GM23338 (cell line): ENCODE data around the gene GRK5. TPM values are rescaled to one million over a fixed set of nuclear protein-coding genes. Genes with fewer than 3 reads are reported as not detected.

Experiments used
- ATAC-seq: fragments of 200-7000 bp; cut with Tn5 transposase; 3 replicates; pipeline ENCODE4 v1.9.1; 2020
- DNase-seq: peaks from one replicate; pipeline ENCODE4 v3.0.0-alpha.2; 2015; ENCODE audit warnings: low spot score
- H2AFZ ChIP-seq: fragments of 200-600 bp; sonication (generic); 2 replicates; pipeline ENCODE4 v1.8.0; 2016; ENCODE audit warnings: antibody characterized with exemption, mild to moderate bottlenecking, moderate library complexity
- H3F3A ChIP-seq: fragments of 200-600 bp; sonication (generic); replicated peaks from 2 replicates; pipeline ENCODE4 v1.8.0; 2017; ENCODE audit warnings: antibody characterized with exemption, mixed run types, low read depth
- H3K27ac ChIP-seq: fragments of 200-600 bp; sonication (generic); 2 replicates; pipeline ENCODE4 v1.6.1; 2016; ENCODE audit warnings: low read depth
- H3K27me3 ChIP-seq: fragments of 200-600 bp; sonication (generic); 2 replicates; pipeline ENCODE4 v1.8.0; 2016; ENCODE audit warnings: mild to moderate bottlenecking, mixed run types, moderate library complexity; ENCODE audit not compliant: insufficient read depth
- H3K36me3 ChIP-seq: fragments of 200-600 bp; sonication (generic); 2 replicates; pipeline ENCODE4 v1.8.0; 2016; ENCODE audit warnings: mild to moderate bottlenecking; ENCODE audit not compliant: insufficient read depth
- H3K4me1 ChIP-seq: fragments of 200-600 bp; sonication (generic); 2 replicates; pipeline ENCODE4 v1.8.0; 2016; ENCODE audit warnings: mild to moderate bottlenecking, moderate library complexity; ENCODE audit not compliant: insufficient read depth
- H3K4me2 ChIP-seq: fragments of 200-600 bp; sonication (generic); 2 replicates; pipeline ENCODE4 v1.7.1; 2017; ENCODE audit warnings: mixed run types
- H3K4me3 ChIP-seq: fragments of 200-600 bp; sonication (generic); 2 replicates; pipeline ENCODE4 v1.6.1; 2016; ENCODE audit warnings: mixed run types
- H3K79me2 ChIP-seq: fragments of 200-600 bp; sonication (generic); replicated peaks from 2 replicates; pipeline ENCODE4 v1.8.0; 2017; ENCODE audit warnings: mild to moderate bottlenecking; ENCODE audit not compliant: insufficient read depth
- H3K9me2 ChIP-seq: fragments of 200-600 bp; sonication (generic); 2 replicates; pipeline ENCODE4 v1.8.0; 2017; ENCODE audit not compliant: insufficient read depth
- H4K20me1 ChIP-seq: fragments of 200-600 bp; sonication (generic); replicated peaks from 2 replicates; pipeline ENCODE4 v1.8.0; 2017; ENCODE audit warnings: mild to moderate bottlenecking; ENCODE audit not compliant: insufficient read depth
- H3K27ac Mint-ChIP-seq: 2 replicates; pipeline ENCODE4 v1.8.0; 2020; ENCODE audit warnings: inconsistent platforms, mild to moderate bottlenecking, moderate library complexity, mixed read lengths
- H3K27me3 Mint-ChIP-seq: 3 replicates; pipeline ENCODE4 v1.8.0; 2022; ENCODE audit warnings: low read depth, mild to moderate bottlenecking, moderate library complexity, mixed read lengths, inconsistent platforms; ENCODE audit not compliant: insufficient read depth, poor library complexity
- H3K36me3 Mint-ChIP-seq: 3 replicates; pipeline ENCODE4 v1.8.0; 2021; ENCODE audit warnings: low read depth, mild to moderate bottlenecking, inconsistent platforms, moderate library complexity, mixed read lengths
- H3K4me1 Mint-ChIP-seq: 3 replicates; pipeline ENCODE4 v1.8.0; 2020; ENCODE audit warnings: mild to moderate bottlenecking, inconsistent platforms, mixed read lengths
- H3K4me3 Mint-ChIP-seq: 3 replicates; pipeline ENCODE4 v1.8.0; 2021; ENCODE audit warnings: moderate library complexity, mild to moderate bottlenecking, inconsistent platforms, mixed read lengths
- H3K9me3 Mint-ChIP-seq: 3 replicates; pipeline ENCODE4 v1.8.0; 2020; ENCODE audit warnings: moderate library complexity, mild to moderate bottlenecking, inconsistent platforms, mixed read lengths
- CREB1 ChIP-seq: fragments of 250-450 bp; sonication (Bioruptor Pico); IDR thresholded peaks from 2 replicates; pipeline ENCODE4 v1.5.0; 2020; ENCODE audit warnings: low read depth, mild to moderate bottlenecking, moderate library complexity
- EZH2 ChIP-seq: fragments of 200-600 bp; sonication (generic); IDR thresholded peaks from one replicate; pipeline ENCODE4 v1.8.0; 2017; ENCODE audit warnings: antibody characterized with exemption, mild to moderate bottlenecking, low read depth; ENCODE audit not compliant: unreplicated experiment
- EZH2phosphoT487 ChIP-seq: fragments of 200-600 bp; sonication (generic); IDR thresholded peaks from one replicate; pipeline ENCODE4 v1.8.1; 2018; ENCODE audit warnings: antibody characterized with exemption; ENCODE audit not compliant: unreplicated experiment
- NANOG ChIP-seq: IDR thresholded peaks from 2 replicates; pipeline ENCODE4 v1.6.1; 2016; ENCODE audit warnings: antibody characterized with exemption, borderline replicate concordance
- POLR2AphosphoS5 ChIP-seq: IDR thresholded peaks from 2 replicates; pipeline ENCODE4 v1.6.1; 2016; ENCODE audit warnings: antibody characterized with exemption, low read depth
- ZNF114 ChIP-seq: fragments of 250-450 bp; sonication (Bioruptor Pico); IDR thresholded peaks from 2 replicates; pipeline ENCODE4 v1.5.0; 2020; ENCODE audit warnings: mild to moderate bottlenecking, moderate library complexity
- ZNF331 ChIP-seq: fragments of 250-450 bp; sonication (Bioruptor Pico); IDR thresholded peaks from 2 replicates; pipeline ENCODE4 v1.5.0; 2020; ENCODE audit warnings: low read depth, mild to moderate bottlenecking, moderate library complexity
- polyA plus RNA-seq: library from polyadenylated mRNA; unstranded; fragments of >200 nt; fragmentation: Nextera tagmentation; extraction: Ambion mirVana; gene quantifications from 2 replicates; pipeline ENCODE4 v1.2.1, GENCODE V29; 2016
- total RNA-seq: library from RNA; depleted of rRNA; stranded (reverse); fragments of >200 nt; shearing (Covaris generic); gene quantifications from 2 replicates; pipeline ENCODE4 v1.2.3, GENCODE V29; 2014
- TF ChIP-seq, protein P1 (sequence below), 2 experiments: fragments of 200-600 bp in 1 of 2; sonication (generic) in 1 of 2; conservative IDR thresholded peaks; 2 replicates each; pipeline versions ENCODE4 v1.5.1 to v1.6.1; 2016 to 2017; ENCODE audit warnings: antibody characterized with exemption in 2 of 2, low read depth in 2 of 2, mild to moderate bottlenecking in 2 of 2, moderate library complexity in 1 of 2
- TF ChIP-seq, protein P2 (sequence below): IDR thresholded peaks from 2 replicates; pipeline ENCODE4 v1.6.1; 2016; ENCODE audit warnings: antibody characterized with exemption

Gene GRK5
- total and polyA plus RNA-seq, 2 experiments from 2014 or later, result 0.53 to 2.0 TPM

DNA sequence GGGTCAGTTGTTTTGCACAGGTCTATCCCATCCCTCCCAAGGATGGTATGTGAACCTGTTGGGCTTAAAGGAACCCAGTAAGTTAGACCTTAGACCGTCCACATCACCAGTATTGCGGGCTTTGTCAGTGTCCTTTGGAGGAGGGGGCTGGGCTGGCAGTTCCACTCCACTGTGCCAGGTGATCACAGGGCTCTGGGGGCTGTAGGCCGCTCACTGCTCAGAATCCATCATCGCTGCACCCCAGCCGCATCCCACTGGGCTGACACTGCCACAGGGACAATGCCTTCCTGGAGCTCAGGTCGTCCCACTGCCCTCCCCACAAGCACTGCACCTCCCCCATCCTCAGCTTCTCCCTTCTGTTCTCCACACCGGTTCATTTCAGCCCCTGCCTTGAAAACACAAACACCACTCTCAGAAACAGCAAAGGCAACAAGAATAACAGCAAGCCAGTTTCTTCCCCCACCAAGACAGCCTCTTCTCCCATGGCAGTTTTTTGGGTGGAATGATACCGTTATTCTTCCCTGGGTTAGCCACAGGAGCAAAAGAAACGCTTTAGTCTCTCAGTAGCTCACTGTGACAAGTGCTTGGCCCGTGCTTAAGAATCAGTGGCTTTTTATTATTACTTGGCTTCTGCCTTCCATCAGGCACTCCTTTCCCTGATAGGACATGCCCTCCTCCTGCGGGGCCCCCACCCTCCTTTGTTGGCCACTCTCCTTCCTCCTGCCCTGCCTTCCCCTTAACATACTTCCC lies 111.2 kb downstream of the GRK5 start (continued):
- TF ChIP-seq, protein P1, sequence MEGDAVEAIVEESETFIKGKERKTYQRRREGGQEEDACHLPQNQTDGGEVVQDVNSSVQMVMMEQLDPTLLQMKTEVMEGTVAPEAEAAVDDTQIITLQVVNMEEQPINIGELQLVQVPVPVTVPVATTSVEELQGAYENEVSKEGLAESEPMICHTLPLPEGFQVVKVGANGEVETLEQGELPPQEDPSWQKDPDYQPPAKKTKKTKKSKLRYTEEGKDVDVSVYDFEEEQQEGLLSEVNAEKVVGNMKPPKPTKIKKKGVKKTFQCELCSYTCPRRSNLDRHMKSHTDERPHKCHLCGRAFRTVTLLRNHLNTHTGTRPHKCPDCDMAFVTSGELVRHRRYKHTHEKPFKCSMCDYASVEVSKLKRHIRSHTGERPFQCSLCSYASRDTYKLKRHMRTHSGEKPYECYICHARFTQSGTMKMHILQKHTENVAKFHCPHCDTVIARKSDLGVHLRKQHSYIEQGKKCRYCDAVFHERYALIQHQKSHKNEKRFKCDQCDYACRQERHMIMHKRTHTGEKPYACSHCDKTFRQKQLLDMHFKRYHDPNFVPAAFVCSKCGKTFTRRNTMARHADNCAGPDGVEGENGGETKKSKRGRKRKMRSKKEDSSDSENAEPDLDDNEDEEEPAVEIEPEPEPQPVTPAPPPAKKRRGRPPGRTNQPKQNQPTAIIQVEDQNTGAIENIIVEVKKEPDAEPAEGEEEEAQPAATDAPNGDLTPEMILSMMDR (conservative IDR thresholded peaks at IDR 0.05; ENCODE audit: low read depth in 2 of 2), result no peak
- TF ChIP-seq ZNF331 (no peak), POLR2AphosphoS5 (no peak), ZNF114 (CRISPR knock-in tag) (no peak)

DNA sequence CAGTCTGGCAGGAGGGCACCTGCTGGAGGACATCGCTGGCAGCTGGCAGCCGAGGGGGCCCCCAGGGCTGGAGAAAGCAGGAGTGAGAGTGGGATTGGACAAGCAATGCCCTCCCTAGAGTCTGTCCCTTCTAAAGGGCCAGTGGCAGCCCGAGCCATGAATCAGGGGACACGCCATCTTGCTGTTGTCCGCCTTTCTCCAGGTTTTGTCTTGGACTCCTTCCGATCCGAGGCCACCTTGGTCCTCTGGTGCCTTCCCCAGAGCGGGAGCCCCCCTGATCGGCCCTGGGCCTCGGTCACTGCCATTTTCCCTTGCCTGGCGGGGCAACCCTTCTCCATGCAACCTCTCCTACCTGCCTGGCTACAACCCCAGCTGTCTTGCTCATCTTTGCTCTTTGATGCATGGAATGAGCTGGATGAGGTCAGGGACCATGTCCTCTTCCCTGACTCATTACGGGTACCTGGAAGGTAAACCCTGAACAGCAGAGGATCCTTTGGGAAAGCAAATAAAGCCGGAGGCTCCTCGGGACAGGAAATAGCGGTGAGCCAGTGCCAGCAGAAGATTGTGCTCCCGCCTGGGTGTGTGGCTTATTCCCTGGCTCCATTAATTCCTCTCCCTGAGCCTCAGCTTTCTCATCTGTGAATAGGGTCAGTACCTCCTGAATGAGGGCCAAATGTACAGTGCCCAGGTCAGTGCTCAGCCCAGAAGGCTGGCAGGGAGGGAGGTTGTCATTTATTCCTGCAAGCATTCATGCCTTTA lies 112.0 kb downstream of the GRK5 start:
- peaks cover 3% of the 10 kb centered on the region; the same call in 2 of the 3 replicates for H3K36me3 Mint-ChIP-seq
- peaks cover 40% of the 10 kb centered on the region for H3K4me1 Mint-ChIP-seq
- H3K4me2 ChIP-seq, result no peak overlapping the region
- peaks cover 23% of the 10 kb centered on the region for H3K4me1 ChIP-seq
- no peak overlapping the region for H2AFZ ChIP-seq
- no peak overlapping the region for H3K4me3 Mint-ChIP-seq
- no peaks in the 10 kb centered on the region for H4K20me1 ChIP-seq
- DNase-seq, result no peak
- H3F3A ChIP-seq, result 0 out of 2 replicates have a peak, but pooled peaks cover 4% of the 10 kb centered on the region
- no peak overlapping the region for H3K27ac ChIP-seq
- no peak for TF ChIP-seq EZH2phosphoT487
- TF ChIP-seq, protein P2, sequence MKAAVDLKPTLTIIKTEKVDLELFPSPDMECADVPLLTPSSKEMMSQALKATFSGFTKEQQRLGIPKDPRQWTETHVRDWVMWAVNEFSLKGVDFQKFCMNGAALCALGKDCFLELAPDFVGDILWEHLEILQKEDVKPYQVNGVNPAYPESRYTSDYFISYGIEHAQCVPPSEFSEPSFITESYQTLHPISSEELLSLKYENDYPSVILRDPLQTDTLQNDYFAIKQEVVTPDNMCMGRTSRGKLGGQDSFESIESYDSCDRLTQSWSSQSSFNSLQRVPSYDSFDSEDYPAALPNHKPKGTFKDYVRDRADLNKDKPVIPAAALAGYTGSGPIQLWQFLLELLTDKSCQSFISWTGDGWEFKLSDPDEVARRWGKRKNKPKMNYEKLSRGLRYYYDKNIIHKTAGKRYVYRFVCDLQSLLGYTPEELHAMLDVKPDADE, result no peak
- no peak for TF ChIP-seq NANOG
- no peak for TF ChIP-seq CREB1 (CRISPR knock-in tag)
- no peak for TF ChIP-seq ZNF114 (CRISPR knock-in tag)
- TF ChIP-seq EZH2, result no peak
- no peak for TF ChIP-seq ZNF331
- H3K36me3 ChIP-seq, result no peaks in the 10 kb centered on the region
- no peak overlapping the region for H3K4me3 ChIP-seq
- H3K9me2 ChIP-seq, result no peaks in the 10 kb centered on the region
- H3K9me3 Mint-ChIP-seq, result peaks cover 12% of the 10 kb centered on the region
- no peak overlapping the region; the same call in 1 of the 2 replicates for H3K27ac Mint-ChIP-seq
- H3K27me3 ChIP-seq, result no peaks in the 10 kb centered on the region
- H3K27me3 Mint-ChIP-seq, result no peaks in the 10 kb centered on the region
- H3K79me2 ChIP-seq, result no peaks in the 10 kb centered on the region
- ATAC-seq, result no peak

DNA sequence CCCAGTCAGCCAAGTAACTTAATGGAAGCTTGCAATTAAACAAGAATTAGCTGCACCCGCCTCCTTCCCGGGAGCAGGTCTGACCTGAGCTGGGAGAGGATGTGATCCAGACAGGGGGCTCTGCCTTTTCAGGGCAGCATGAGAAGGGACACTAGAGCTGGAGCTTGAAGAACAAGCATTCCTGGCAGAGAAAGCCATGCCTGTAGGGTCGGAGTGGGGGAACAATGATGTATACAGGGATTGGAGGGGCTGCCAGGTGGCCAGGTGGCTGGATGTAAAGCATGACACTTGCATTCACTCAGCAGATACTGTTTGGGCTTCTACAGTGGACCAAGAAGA lies 112.5 kb downstream of the GRK5 start:
- H3K36me3 ChIP-seq, result no peaks in the 10 kb centered on the region
- no peak for DNase-seq
- H2AFZ ChIP-seq, result no peak overlapping the region
- H3K27ac ChIP-seq, result no peak overlapping the region
- H3K27me3 ChIP-seq, result no peaks in the 10 kb centered on the region
- H3K4me2 ChIP-seq, result no peak overlapping the region
- peaks cover 23% of the 10 kb centered on the region for H3K4me1 ChIP-seq
- no peak overlapping the region for H3K4me3 ChIP-seq
- no peaks in the 10 kb centered on the region for H4K20me1 ChIP-seq
- Mint-ChIP-seq H3K4me1 (peaks cover 40% of the 10 kb centered on the region), H3K27ac (no peak overlapping the region), H3K36me3 (peaks cover 3% of the 10 kb centered on the region; the same call in 2 of the 3 replicates), H3K9me3 (peaks cover 12% of the 10 kb centered on the region), H3K4me3 (no peak overlapping the region), H3K27me3 (peaks cover 1% of the 10 kb centered on the region)
- H3K9me2 ChIP-seq, result no peaks in the 10 kb centered on the region
- no peak for ATAC-seq
- no peaks in the 10 kb centered on the region for H3K79me2 ChIP-seq
- H3F3A ChIP-seq, result 0 out of 2 replicates have a peak, but pooled peaks cover 4% of the 10 kb centered on the region
- TF ChIP-seq ZNF114 (CRISPR knock-in tag), result no peak
- TF ChIP-seq, protein P2, result no peak
